ENCODE measurements around the gene NBDY. TPM values are rescaled to one million over a fixed set of nuclear protein-coding genes. Genes with fewer than 3 reads are reported as not detected.
"Not testable (repeated sequence)": the region's sequence is repeated elsewhere in the genome, so short reads cannot be mapped to it uniquely, and the experiment has no call there.

NBDY gene
- polyA plus RNA-seq, 1 donor (not counting 4 experiments of a cell fraction or from before 2014, with no cell fraction given) = 41.1 TPM

- H4K20me1 ChIP-seq (ENCODE audit: control insufficient read depth, extremely low read depth, insufficient read depth, low read length); H3K9ac ChIP-seq (ENCODE audit: control insufficient read depth, extremely low read depth, insufficient read depth, low read length); H3K4me2 ChIP-seq (ENCODE audit: control insufficient read depth, extremely low read depth, insufficient read depth, low read depth, low read length); H3K79me2 ChIP-seq (ENCODE audit: control insufficient read depth, insufficient read depth, low read length); H3K9me3 ChIP-seq (ENCODE audit: control insufficient read depth, low read depth, low read length); H3K36me3 ChIP-seq (ENCODE audit: control insufficient read depth in 2 of 2, extremely low read depth in 1 of 2, insufficient read depth in 2 of 2, low read length in 2 of 2); H3K9me1 ChIP-seq (ENCODE audit: control insufficient read depth, extremely low read depth, insufficient read depth, low read length); FAIRE-seq; H2AFZ ChIP-seq (ENCODE audit: control insufficient read depth, low read length); H3K27me3 ChIP-seq (ENCODE audit: control insufficient read depth, extremely low read depth, insufficient read depth, low read length); H3K4me3 ChIP-seq (ENCODE audit: control insufficient read depth in 2 of 3, extremely low read depth in 1 of 3, insufficient read depth in 2 of 3, low read depth in 1 of 3, low read length in 3 of 3); DNase-seq (ENCODE audit: low read depth, low spot score); dilution Hi-C loops (cut with MboI; ENCODE audit: extremely low pct_ligation_motif_present, low sequenced_read_pairs); H3K4me1 ChIP-seq (ENCODE audit: control insufficient read depth, extremely low read depth, insufficient read depth, low read length); H3K27ac ChIP-seq (ENCODE audit: control insufficient read depth, insufficient read depth, low read length): not testable (repeated sequence)
Observed at GRCh38 chrX:56778924-56779468, 50.0 kb downstream of the NBDY start.

GRCh38 chrX:56780681-56781649, 51.9 kb downstream of the NBDY start:
- H4K20me1 ChIP-seq (ENCODE audit: control insufficient read depth, extremely low read depth, insufficient read depth, low read length); H3K9me1 ChIP-seq (ENCODE audit: control insufficient read depth, extremely low read depth, insufficient read depth, low read length); H3K4me2 ChIP-seq (ENCODE audit: control insufficient read depth, extremely low read depth, insufficient read depth, low read depth, low read length); H3K4me1 ChIP-seq (ENCODE audit: control insufficient read depth, extremely low read depth, insufficient read depth, low read length); H3K4me3 ChIP-seq (ENCODE audit: control insufficient read depth in 2 of 3, extremely low read depth in 1 of 3, insufficient read depth in 2 of 3, low read depth in 1 of 3, low read length in 3 of 3); dilution Hi-C loops (cut with MboI; ENCODE audit: extremely low pct_ligation_motif_present, low sequenced_read_pairs); H2AFZ ChIP-seq (ENCODE audit: control insufficient read depth, low read length); FAIRE-seq; H3K27me3 ChIP-seq (ENCODE audit: control insufficient read depth, extremely low read depth, insufficient read depth, low read length); H3K36me3 ChIP-seq (ENCODE audit: control insufficient read depth in 2 of 2, extremely low read depth in 1 of 2, insufficient read depth in 2 of 2, low read length in 2 of 2); H3K27ac ChIP-seq (ENCODE audit: control insufficient read depth, insufficient read depth, low read length); H3K79me2 ChIP-seq (ENCODE audit: control insufficient read depth, insufficient read depth, low read length); DNase-seq (ENCODE audit: low read depth, low spot score); H3K9ac ChIP-seq (ENCODE audit: control insufficient read depth, extremely low read depth, insufficient read depth, low read length); H3K9me3 ChIP-seq (ENCODE audit: control insufficient read depth, low read depth, low read length): not testable (repeated sequence)

- no peak overlapping the region for H3K9ac ChIP-seq (ENCODE audit: control insufficient read depth, extremely low read depth, insufficient read depth, low read length)
- FAIRE-seq (no peak), DNase-seq (ENCODE audit: low read depth, low spot score) (no peak)
- no peak overlapping the region for H3K27ac ChIP-seq (ENCODE audit: control insufficient read depth, insufficient read depth, low read length)
- no peaks in the 10 kb centered on the region for H3K4me1 ChIP-seq (ENCODE audit: control insufficient read depth, extremely low read depth, insufficient read depth, low read length)
- H3K36me3 ChIP-seq (ENCODE audit: control insufficient read depth in 2 of 2, extremely low read depth in 1 of 2, insufficient read depth in 2 of 2, low read length in 2 of 2) = no peaks in the 10 kb centered on the region
- H3K4me2 ChIP-seq (ENCODE audit: control insufficient read depth, extremely low read depth, insufficient read depth, low read depth, low read length) = no peak overlapping the region
- H3K79me2 ChIP-seq (ENCODE audit: control insufficient read depth, insufficient read depth, low read length) = no peaks in the 10 kb centered on the region
- no peak for TF ChIP-seq EZH2 (IDR thresholded peaks at IDR 0.05; ENCODE audit: low read length)
- no peak for TF ChIP-seq CTCF (optimal IDR thresholded peaks at IDR 0.05 in 1 of 3, IDR thresholded peaks at IDR 0.05 in 1 of 3, conservative IDR thresholded peaks at IDR 0.05 in 1 of 3; ENCODE audit: extremely low read depth in 1 of 3, insufficient read depth in 2 of 3, low read length in 3 of 3)
- dilution Hi-C loops (cut with MboI; ENCODE audit: extremely low pct_ligation_motif_present, low sequenced_read_pairs) = no loop called here
- H3K4me3 ChIP-seq (ENCODE audit: control insufficient read depth in 2 of 3, extremely low read depth in 1 of 3, insufficient read depth in 2 of 3, low read depth in 1 of 3, low read length in 3 of 3) = no peak overlapping the region
- no peaks in the 10 kb centered on the region for H3K9me1 ChIP-seq (ENCODE audit: control insufficient read depth, extremely low read depth, insufficient read depth, low read length)
- H3K9me3 ChIP-seq (ENCODE audit: control insufficient read depth, low read depth, low read length) = no peaks in the 10 kb centered on the region
- no peak overlapping the region for H2AFZ ChIP-seq (ENCODE audit: control insufficient read depth, low read length)
- H3K27me3 ChIP-seq (ENCODE audit: control insufficient read depth, extremely low read depth, insufficient read depth, low read length) = no peaks in the 10 kb centered on the region
- no peaks in the 10 kb centered on the region for H4K20me1 ChIP-seq (ENCODE audit: control insufficient read depth, extremely low read depth, insufficient read depth, low read length)
Observed at GRCh38 chrX:56782352-56782751, 53.3 kb downstream of the NBDY start.

Data from keratinocyte (primary cell).